ENCODE measurements around the gene RASSF1.
A peak's percentile ranks its signal among the peaks of the same experiment; 100 is the strongest.

RASSF1 gene

GRCh38 chr3:50341996-50342650 lies 1.5 kb upstream of the RASSF1 start:
- DNase-seq, result no peak

DNA sequence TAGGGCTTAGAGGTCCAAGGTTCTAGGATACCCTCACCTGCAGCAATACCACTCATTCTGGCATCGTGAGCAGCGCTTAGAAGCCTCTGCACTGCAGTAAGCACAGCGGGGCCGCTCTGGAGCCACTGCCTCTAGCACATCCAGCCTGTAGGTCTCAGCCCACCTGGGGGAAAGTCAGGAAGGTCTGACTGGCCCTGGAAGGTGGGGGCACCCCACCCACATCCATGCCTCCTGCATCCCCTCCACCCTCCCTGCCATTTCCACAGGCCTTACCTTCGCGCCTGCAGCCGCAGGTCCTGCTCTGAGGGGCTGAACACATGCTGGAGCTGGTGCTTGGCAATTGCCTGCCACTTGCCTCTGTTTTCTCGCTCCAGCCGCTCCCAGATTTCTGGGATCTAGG lies 901 bp upstream of the RASSF1 start:
- DNase-seq, result no peak

- no peak for DNase-seq
These were observed 539 bp downstream of the RASSF1 start for GRCh38 chr3:50340147-50340447.

DNA sequence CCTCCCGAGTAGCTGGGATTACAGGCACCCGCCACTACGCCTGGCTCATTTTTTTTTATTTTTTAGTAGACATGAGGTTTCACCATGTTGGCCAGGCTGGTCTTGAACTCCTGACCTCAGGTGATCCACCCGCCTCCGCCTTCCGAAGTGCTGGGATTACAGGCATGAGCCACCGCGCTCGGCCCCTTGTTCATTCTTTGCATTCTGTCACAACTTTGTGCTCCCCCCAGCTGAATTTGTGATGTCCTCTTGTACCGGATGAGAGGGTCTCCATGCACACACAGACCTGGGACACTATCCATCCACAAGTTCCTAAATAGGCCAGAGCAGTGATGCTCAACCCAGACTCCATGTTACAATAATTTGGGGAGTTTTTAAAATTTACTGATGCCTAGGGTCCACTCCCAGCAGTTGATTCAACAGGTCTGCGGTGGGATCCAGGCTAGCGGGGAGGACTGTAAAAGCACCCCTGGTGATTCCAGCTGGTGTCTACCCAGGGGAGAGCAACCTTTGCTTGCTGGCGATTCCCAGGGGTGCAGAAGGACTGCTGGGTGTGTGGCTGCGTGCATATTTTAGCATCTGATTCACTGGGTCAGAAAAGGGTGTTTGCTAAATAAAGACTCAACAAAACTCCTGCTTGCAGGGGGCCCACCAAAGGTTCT lies 1.0 kb downstream of the RASSF1 start:
- DNase-seq, result no peak

DNA sequence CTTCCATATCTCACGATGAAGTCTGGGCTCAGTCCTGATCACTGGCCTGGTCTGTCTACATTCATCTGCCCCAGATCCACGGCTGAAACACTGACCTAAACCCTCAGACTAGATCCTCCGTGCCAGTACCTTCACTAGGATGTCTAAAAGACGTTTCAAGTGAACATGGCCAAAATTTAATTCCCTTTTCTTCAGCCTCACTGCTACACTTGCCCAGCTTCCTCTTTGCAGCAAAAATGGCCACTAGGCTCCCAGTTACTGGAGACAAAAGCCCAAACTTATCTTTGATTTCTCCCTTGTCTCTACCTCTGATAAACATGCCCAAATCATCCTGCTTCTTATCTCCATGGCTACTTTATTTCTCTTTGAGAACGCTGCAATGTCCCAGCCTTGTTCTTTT lies 1.7 kb downstream of the RASSF1 start:
- no peak for DNase-seq

DNA sequence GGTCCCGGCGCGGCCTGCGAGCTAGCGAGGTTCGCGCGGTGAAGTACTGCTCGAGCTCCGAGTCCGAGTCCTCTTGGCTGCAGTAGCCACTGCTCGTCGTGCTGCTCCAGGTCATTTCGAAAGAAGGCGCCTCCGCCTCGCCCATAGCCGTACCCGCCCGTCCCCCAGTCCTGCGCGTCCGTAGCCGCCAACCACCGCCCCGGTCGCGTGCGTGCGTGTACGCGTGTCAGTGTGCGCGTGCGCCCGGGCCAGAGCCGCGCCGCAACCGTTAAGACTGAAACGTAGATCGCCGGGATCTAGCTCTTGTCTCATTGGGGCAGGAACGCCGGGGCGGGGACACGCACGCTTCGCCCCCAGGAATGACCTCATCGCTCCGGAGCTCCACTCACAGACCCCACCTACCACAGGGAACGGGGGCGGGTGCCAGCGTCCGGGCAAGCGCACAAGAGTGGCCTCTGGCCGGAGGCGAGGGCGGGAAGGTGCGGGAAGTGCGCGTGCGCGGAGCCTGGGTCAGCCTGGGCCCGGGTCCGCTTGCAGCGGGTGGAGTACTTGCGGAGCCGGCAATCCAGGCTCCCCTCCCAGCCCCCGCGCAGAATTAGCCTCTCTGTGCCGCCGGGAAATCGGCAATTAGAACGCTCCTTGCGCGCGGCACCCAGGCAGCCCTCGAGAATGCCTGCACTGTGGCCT lies 3.3 kb downstream of the RASSF1 start:
- DNase-seq, result peak; percentile 99

DNA sequence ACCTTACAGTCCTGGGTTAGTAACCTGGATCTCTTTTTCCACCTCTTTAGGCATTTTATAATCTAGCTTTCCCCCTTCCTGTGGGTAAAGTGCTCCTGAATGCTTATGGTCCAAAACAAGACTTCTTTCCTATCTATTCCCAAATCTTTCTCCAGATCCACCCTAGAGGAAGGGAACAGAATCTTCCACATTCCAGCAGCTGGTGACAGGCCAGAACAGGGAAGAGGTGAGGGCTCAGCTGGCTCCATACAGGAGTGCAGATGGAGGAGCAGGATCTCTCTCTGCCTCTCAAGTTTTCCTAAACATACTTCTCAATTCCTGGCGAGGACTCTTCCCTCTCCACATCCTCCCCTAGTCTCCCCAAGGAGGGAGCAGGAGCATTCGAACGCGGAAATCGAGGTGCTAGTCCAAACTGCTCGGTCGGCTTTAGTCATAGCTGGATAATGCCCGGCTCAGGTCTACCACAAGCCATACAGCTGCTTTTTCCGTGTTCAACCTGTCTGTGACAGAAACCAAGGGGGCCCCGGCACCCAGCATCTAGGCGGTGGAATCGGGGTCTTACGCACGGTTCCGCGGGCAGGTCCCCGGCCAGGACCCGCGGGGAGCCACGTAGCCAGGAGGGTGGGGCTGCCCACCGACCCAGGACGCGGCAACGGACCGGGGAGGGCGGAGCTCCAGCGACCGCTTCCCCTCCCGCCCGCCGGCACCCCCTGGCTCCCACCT lies 4.0 kb downstream of the RASSF1 start:
- peak; percentile 47 for DNase-seq

DNA sequence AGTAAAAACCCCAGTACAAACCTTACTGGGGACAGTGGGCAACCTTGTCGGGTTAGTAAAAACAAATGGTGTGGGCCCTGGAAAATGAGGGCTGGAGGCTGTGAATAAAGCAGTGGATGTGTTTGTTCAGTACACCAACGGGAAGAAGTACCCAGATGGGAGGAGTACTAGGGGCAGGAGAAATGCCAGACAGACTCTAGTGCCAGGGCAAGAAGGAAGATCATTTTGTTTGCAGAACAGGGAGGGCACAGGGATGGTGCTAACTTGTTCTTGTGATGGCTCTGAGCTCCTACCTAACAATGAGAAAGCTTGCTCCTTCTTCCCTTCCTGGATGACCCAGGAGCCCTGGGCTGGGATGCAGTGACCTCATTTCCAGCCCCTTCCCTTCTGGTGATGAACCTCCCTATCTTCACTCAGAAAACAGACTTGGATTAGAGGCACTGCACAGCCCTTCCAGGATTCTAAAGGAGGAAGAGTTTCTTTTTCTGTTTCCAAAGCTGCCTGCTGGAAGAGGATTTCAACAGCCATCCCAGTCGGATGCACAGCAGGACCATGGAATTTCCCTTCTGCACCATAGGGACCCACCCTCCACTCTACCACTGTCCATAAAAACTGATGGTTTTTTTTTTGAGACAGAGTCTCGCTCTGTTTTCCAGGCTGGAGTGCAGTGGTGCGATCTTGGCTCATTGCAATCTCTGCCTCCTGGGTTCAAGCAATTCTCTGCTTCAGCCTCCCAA lies 6.1 kb downstream of the RASSF1 start:
- no peak for DNase-seq

- DNase-seq, result no peak
These were observed 6.8 kb downstream of the RASSF1 start for GRCh38 chr3:50333744-50334328.

- DNase-seq, result no peak
These were observed 9.2 kb downstream of the RASSF1 start for GRCh38 chr3:50331364-50331907.

DNA sequence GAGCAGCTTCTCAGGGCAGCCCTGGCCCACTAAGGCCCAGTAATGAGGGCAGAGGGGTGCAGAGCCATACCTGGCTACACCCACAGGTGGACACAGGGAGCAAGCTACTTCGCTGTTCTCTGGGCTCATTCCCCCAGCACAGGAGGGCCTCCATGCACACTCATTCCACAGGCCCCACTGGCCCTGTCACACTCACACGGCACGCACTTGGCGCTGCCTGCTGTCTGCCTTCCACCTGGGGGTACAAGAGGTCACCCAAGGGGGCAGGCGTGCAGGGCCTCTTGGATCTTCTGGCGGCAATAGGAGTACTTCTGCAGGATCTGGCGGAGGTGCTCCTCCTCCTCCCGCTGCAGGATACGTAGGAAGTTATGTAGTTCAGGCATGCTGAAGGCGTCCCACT lies 10.3 kb downstream of the RASSF1 start:
- no peak for DNase-seq

- DNase-seq, result peak; percentile 98
These were observed 12.5 kb downstream of the RASSF1 start, which contains the start of gene TUSC2 for GRCh38 chr3:50327943-50328691. TSS of gene TUSC2 (minus strand) at chr3:50328223. CDS start at chr3:50328099, 124 bp downstream.

GRCh38 chr3:50327129-50327528 lies 13.5 kb downstream of the RASSF1 start:
- DNase-seq, result no peak

DNA sequence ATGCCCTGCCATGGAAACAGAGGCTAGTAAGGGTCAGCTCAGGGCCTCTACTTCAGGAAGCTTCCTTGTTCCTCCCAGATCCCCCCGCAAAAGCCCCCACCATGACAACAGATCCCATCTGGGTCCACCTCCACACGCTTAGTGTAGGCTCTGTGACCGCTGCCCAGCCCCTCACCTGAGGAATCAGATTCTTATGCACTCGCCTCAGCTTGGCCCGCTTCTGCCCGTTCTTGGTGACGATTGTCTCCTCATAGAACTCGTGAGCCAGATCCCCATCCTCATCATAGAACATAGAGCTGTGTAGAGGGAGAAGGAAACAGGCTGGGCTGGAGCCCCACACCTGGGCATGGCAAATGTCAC lies 14.5 kb downstream of the RASSF1 start:
- DNase-seq, result no peak

- DNase-seq, result no peak
These were observed 15.0 kb downstream of the RASSF1 start for GRCh38 chr3:50325497-50326181.

GRCh38 chr3:50325113-50325480 lies 15.5 kb downstream of the RASSF1 start:
- no peak for DNase-seq

DNA sequence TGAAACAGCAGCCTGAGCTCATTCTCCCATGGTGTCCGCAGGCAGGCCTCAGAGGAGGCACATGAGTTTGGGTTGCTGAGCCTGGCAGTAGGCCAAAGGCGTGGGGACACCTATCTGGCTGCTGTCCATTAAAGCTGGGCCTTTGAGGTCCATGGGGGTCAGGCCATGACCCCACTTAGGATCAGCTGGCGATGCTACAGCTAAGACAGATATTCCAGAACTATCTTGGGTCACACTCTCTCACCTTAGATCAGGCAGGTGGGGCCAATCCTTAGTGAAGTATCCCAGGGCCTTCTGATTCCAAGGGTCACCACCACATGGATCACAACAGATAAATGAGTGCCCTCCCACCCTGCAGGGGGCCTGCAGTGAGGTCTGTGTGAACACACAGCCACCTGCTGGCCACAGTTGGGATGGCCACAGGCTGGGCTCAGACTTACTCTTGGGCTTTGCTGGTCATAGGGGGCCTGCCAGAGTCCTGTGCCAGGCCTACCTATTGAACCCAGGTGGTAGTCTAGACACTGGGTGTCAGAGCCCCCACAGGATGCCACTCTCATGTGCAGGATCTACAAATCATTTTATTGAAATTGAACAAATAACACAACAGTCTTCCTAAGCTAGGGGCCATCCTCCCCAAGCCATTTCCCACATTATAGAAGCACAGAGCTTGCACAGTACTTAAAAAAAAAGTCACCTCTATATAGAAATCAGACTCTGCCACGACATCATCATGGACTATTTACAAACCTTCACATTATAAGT lies 16.1 kb downstream of the RASSF1 start:
- DNase-seq, result peak; percentile 83

GRCh38 chr3:50323614-50324199 lies 16.9 kb downstream of the RASSF1 start:
- DNase-seq, result no peak

DNA sequence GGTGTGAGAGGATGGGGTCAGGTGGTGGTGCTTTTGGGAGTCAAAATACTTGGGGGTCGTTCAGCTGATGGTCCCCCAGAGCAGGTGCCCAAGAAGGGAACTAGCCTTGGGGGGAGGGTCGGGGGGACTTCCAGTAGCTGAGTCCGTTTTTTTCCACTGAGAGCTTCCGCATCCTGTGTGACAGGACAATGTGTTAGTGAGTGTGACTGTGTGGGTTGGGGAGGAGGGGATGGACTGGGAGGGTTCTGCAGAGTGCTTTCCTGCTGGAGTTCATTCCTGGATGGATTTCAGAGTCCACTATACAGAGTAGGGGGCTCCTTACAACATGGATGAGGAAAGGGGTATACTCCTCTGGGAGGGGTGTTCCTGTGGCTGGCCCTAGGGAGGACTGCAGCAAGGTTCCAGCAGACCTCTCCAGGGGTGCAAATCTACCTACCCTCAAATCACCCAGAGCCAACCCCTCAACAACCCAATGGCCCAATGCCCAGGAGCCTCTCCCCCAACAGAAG lies 17.5 kb downstream of the RASSF1 start:
- DNase-seq, result no peak
